Fibroblast of the aortic adventitia (primary cell): Measurements from ENCODE around the gene KRT14. TPM values are rescaled to one million over a fixed set of nuclear protein-coding genes. Genes with fewer than 3 reads are reported as not detected.
"Not testable (repeated sequence)": the region's sequence is repeated elsewhere in the genome, so short reads cannot be mapped to it uniquely, and the experiment has no call there.

Experiments
- DNase-seq: peaks from one replicate; pipeline ENCODE4 v3.0.0-alpha.2; 2010; ENCODE audit warnings: low read depth
- H3K4me3 ChIP-seq: 2 replicates; pipeline ENCODE4 v1.5.1; 2011; ENCODE audit warnings: low read depth, mild to moderate bottlenecking, control low read depth, low read length, moderate library complexity
- CTCF ChIP-seq: IDR thresholded peaks from 2 replicates; pipeline ENCODE4 v1.5.1; 2011; ENCODE audit warnings: mild to moderate bottlenecking, low read length, control low read depth, inconsistent platforms; ENCODE audit not compliant: insufficient read depth
- total RNA-seq: library from RNA; depleted of rRNA; stranded (reverse); fragments of >200 nt; gene quantifications from 2 replicates; pipeline ENCODE4 v1.2.3, GENCODE V29; 2012; ENCODE audit warnings: low replicate concordance

The KRT14 gene
- total RNA-seq, 1 donor = 1.3 TPM

GRCh38 chr17:41625602-41626001, 38.9 kb upstream of the KRT14 start:
- DNase-seq = no peak
- TF ChIP-seq CTCF = no peak
- H3K4me3 ChIP-seq = no peak overlapping the region

GRCh38 chr17:41624208-41625101, 37.8 kb upstream of the KRT14 start, which contains the start of gene KRT17:
Gene KRT17 (minus strand): TSS chr17:41624575. CDS start chr17:41624509, 66 bp downstream.
- H3K4me3 ChIP-seq = no peak within 1 kb of the TSS
- no peak for TF ChIP-seq CTCF
- no peak for DNase-seq

- not testable (repeated sequence) for DNase-seq, H3K4me3 ChIP-seq
Observed at GRCh38 chr17:41623184-41623861, 36.6 kb upstream of the KRT14 start.

- H3K4me3 ChIP-seq, DNase-seq: not testable (repeated sequence)
Observed at GRCh38 chr17:41622340-41623183, 35.9 kb upstream of the KRT14 start.

- TF ChIP-seq CTCF = no peak
- H3K4me3 ChIP-seq = no peak overlapping the region
- DNase-seq = no peak
Observed at GRCh38 chr17:41621916-41622315, 35.2 kb upstream of the KRT14 start.

GRCh38 chr17:41621435-41621817, 34.7 kb upstream of the KRT14 start:
- H3K4me3 ChIP-seq, DNase-seq: not testable (repeated sequence)

GRCh38 chr17:41620583-41621434, 34.1 kb upstream of the KRT14 start:
- H3K4me3 ChIP-seq = no peak overlapping the region
- no peak for TF ChIP-seq CTCF
- DNase-seq = no peak

GRCh38 chr17:41619927-41620582, 33.4 kb upstream of the KRT14 start:
- not testable (repeated sequence) for DNase-seq, H3K4me3 ChIP-seq
